Measurements from ENCODE around the gene UBAC2. TPM values are rescaled to one million over a fixed set of nuclear protein-coding genes. Genes with fewer than 3 reads are reported as not detected.

The UBAC2 gene
- total and polyA plus RNA-seq, 2 of the 4 experiments (the other 2 are of a cell fraction) = 20.8 to 36.3 TPM

DNA sequence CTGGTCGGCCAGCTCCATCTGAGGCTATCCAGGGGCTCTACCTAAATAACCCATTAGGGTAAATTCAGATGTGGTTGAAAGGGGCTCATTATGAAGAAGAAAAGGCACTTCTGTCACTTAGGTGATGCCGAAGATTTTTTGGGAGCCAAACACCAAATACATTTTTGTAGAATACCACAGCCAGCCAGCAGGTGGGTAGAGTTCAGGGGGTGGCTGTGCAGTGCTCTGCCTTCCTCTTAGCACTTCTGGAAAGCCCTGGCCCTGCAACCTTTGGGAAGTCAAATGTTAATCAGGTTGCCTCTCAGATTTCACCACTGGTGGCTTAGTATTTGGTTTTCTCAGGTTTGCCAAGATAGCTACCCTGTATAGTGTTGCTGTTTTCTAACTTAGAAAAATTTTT is 76.1 kb downstream of the UBAC2 start:
- H3K23ac ChIP-seq (ENCODE audit: low read depth, low read length) = no peak overlapping the region
- H2AK5ac ChIP-seq (ENCODE audit: low read depth, low read length) = no peak overlapping the region
- intact Hi-C loops (cut with micrococcal nuclease) (no loop called here), dilution Hi-C loops (cut with HindIII; ENCODE audit: low sequenced_read_pairs, unreplicated experiment) (no loop called here), in situ Hi-C loops (cut with MboI; ENCODE audit: low sequenced_read_pairs) (no loop called here)
- H3K14ac ChIP-seq (replicated peaks; ENCODE audit: low read depth, low read length) = no peak overlapping the region
- H3K36me3 ChIP-seq (ENCODE audit: control insufficient read depth, insufficient read depth, low read length) = no peaks in the 10 kb centered on the region
- no peak overlapping the region for H3K27ac ChIP-seq (ENCODE audit: insufficient read depth, low read length)
- H4K5ac ChIP-seq (ENCODE audit: low read depth, low read length) = no peak overlapping the region
- no peak overlapping the region for H2BK20ac ChIP-seq (ENCODE audit: low read depth, low read length)
- H3K18ac ChIP-seq (ENCODE audit: low read depth, low read length) = no peak overlapping the region
- no peak overlapping the region for H2BK5ac ChIP-seq (ENCODE audit: low read depth, low read length, poor library complexity, severe bottlenecking)
- ChIA-PET CTCF (no interaction called here), POLR2A (ENCODE audit: unreplicated experiment) (no interaction called here)
- BruUV-seq (replicated peaks) = no TSS peak
- no peak overlapping the region for H2AK9ac ChIP-seq (replicated peaks; ENCODE audit: low read depth, low read length, poor library complexity)
- no peaks in the 10 kb centered on the region for H3K9me1 ChIP-seq (ENCODE audit: insufficient read depth, low read length)
- H3K56ac ChIP-seq (ENCODE audit: extremely low read depth, insufficient read depth, low read length) = no peak overlapping the region
- no peaks in the 10 kb centered on the region; the same call in 1 of the 2 replicates for H4K20me1 ChIP-seq (ENCODE audit: insufficient read depth, low read length)
- ATAC-seq (ENCODE audit: low read depth) (no peak), DNase-seq (no peak)
- no peak overlapping the region for H2AFZ ChIP-seq (replicated peaks; ENCODE audit: low read length, poor library complexity)
- H4K8ac ChIP-seq (ENCODE audit: low read depth in 2 of 2, low read length in 2 of 2) = no peak overlapping the region
- H2BK120ac ChIP-seq (ENCODE audit: low read depth, low read length) = no peak overlapping the region
- no peak overlapping the region for H3K4ac ChIP-seq (ENCODE audit: low read depth, low read length)
- H3K27me3 ChIP-seq (ENCODE audit: control insufficient read depth, insufficient read depth, low read length) = no peaks in the 10 kb centered on the region
- H3K4me3 ChIP-seq (ENCODE audit: insufficient read depth, low read depth, low read length) = no peak overlapping the region
- H3K9ac ChIP-seq (ENCODE audit: low read depth, low read length) = no peak overlapping the region
- WGBS, 2 experiments (ENCODE audit: extremely low coverage in 2 of 2, insufficient read length in 1 of 2) = no CpG with 5 or more reads among the region's 2 CpGs
- no peaks in the 10 kb centered on the region for H3K4me1 ChIP-seq (ENCODE audit: control insufficient read depth, insufficient read depth, low read length)
- no peak overlapping the region for H4K91ac ChIP-seq (ENCODE audit: insufficient read depth, low read depth, low read length)
- TF ChIP-seq MAFK (IDR thresholded peaks at IDR 0.05; ENCODE audit: low read depth, low read length) (no peak), SMC3 (IDR thresholded peaks at IDR 0.05; ENCODE audit: low read depth, low read length) (no peak), RFX5 (IDR thresholded peaks at IDR 0.05; ENCODE audit: low read depth, low read length) (no peak), MXI1 (IDR thresholded peaks at IDR 0.05; ENCODE audit: borderline replicate concordance, low read depth, low read length) (no peak), RCOR1 (IDR thresholded peaks at IDR 0.05; ENCODE audit: insufficient replicate concordance, low read length) (no peak), CHD1 (IDR thresholded peaks at IDR 0.05; ENCODE audit: low read depth, low read length) (no peak), BHLHE40 (IDR thresholded peaks at IDR 0.05; ENCODE audit: low read depth, low read length) (no peak), CEBPB (IDR thresholded peaks at IDR 0.05; ENCODE audit: low read depth, low read length) (no peak), NFE2L2 (IDR thresholded peaks at IDR 0.05; ENCODE audit: low read depth, low read length) (no peak), FOS (IDR thresholded peaks at IDR 0.05; ENCODE audit: low read depth, low read length) (no peak)
- TF ChIP-seq, protein P1, sequence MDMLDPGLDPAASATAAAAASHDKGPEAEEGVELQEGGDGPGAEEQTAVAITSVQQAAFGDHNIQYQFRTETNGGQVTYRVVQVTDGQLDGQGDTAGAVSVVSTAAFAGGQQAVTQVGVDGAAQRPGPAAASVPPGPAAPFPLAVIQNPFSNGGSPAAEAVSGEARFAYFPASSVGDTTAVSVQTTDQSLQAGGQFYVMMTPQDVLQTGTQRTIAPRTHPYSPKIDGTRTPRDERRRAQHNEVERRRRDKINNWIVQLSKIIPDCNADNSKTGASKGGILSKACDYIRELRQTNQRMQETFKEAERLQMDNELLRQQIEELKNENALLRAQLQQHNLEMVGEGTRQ (IDR thresholded peaks at IDR 0.05; ENCODE audit: low read depth, low read length) = no peak
- TF ChIP-seq, protein P2, sequence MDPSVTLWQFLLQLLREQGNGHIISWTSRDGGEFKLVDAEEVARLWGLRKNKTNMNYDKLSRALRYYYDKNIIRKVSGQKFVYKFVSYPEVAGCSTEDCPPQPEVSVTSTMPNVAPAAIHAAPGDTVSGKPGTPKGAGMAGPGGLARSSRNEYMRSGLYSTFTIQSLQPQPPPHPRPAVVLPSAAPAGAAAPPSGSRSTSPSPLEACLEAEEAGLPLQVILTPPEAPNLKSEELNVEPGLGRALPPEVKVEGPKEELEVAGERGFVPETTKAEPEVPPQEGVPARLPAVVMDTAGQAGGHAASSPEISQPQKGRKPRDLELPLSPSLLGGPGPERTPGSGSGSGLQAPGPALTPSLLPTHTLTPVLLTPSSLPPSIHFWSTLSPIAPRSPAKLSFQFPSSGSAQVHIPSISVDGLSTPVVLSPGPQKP (IDR thresholded peaks at IDR 0.05; ENCODE audit: borderline replicate concordance, low read depth, low read length) = no peak
- H3K79me1 ChIP-seq (ENCODE audit: low read depth in 1 of 2, low read length in 2 of 2) = peaks cover 9 to 10% of the 10 kb centered on the region in 2 experiments; a peak in 3 of 4 replicates
- H2BK15ac ChIP-seq (ENCODE audit: low read depth, low read length) = no peak overlapping the region
- no peak overlapping the region for H3K4me2 ChIP-seq (ENCODE audit: low read depth, low read length)
- no peaks in the 10 kb centered on the region; the same call in none of the 2 replicates for H3K9me3 ChIP-seq (ENCODE audit: control insufficient read depth, insufficient read depth, low read length)

Measured in IMR-90 (cell line).